SKM-1 treated with dmso at 0.1 percent for 144 hours (cell line): ENCODE results near the gene REEP2.
"Not testable (repeated sequence)": the region's sequence is repeated elsewhere in the genome, so short reads cannot be mapped to it uniquely, and the experiment has no call there.

Experiments used
- DNase-seq: peaks from one replicate; lab custom pipeline; 2025; ENCODE audit not compliant: unreplicated experiment; lab: John Stamatoyannopoulos, UW

Gene REEP2

DNA sequence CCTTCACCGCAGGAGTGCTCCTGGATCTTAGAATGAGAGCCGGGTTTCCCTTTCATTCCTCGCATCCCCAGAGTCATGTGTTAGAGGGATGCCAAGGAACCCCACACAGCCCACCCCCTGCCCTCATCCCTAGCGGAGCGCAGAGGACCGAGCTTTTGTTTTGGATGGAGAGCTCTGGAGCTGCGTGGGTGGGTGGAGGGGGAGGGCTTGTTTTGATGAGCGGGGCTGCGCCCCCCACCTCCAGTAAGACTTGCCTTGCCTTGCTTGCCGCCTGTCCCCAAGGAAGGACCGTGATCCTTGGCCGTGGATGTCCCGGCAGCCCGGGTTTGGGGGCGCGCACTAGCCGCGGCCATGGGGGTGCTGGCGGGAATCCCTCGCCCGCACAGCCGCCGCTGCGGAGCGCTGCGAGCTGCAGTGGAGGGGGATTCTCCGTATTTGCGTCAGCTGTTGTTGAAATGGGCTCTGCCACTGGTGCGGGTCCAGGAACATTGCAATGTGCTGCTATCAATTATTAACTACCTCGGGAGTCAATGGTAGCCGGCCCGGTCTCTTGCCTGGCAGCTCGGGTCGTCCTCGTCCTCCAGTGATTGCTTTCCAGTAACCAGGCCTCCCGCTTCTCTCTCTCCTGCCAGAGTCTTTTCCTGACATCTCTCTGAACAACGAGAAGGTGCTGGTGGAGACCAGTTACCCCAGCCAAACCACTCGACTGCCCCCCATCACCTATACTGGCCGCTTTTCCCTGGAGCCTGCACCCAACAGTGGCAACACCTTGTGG is 27.5 kb downstream of the REEP2 start:
- no peak for DNase-seq

DNA sequence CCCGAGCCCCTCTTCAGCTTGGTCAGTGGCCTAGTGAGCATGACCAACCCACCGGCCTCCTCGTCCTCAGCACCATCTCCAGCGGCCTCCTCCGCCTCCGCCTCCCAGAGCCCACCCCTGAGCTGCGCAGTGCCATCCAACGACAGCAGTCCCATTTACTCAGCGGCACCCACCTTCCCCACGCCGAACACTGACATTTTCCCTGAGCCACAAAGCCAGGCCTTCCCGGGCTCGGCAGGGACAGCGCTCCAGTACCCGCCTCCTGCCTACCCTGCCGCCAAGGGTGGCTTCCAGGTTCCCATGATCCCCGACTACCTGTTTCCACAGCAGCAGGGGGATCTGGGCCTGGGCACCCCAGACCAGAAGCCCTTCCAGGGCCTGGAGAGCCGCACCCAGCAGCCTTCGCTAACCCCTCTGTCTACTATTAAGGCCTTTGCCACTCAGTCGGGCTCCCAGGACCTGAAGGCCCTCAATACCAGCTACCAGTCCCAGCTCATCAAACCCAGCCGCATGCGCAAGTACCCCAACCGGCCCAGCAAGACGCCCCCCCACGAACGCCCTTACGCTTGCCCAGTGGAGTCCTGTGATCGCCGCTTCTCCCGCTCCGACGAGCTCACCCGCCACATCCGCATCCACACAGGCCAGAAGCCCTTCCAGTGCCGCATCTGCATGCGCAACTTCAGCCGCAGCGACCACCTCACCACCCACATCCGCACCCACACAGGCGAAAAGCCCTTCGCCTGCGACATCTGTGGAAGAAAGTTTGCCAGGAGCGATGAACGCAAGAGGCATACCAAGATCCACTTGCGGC is 28.2 kb downstream of the REEP2 start:
- no peak for DNase-seq

DNA sequence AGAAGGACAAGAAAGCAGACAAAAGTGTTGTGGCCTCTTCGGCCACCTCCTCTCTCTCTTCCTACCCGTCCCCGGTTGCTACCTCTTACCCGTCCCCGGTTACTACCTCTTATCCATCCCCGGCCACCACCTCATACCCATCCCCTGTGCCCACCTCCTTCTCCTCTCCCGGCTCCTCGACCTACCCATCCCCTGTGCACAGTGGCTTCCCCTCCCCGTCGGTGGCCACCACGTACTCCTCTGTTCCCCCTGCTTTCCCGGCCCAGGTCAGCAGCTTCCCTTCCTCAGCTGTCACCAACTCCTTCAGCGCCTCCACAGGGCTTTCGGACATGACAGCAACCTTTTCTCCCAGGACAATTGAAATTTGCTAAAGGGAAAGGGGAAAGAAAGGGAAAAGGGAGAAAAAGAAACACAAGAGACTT is 28.9 kb downstream of the REEP2 start:
- DNase-seq = no peak

DNA sequence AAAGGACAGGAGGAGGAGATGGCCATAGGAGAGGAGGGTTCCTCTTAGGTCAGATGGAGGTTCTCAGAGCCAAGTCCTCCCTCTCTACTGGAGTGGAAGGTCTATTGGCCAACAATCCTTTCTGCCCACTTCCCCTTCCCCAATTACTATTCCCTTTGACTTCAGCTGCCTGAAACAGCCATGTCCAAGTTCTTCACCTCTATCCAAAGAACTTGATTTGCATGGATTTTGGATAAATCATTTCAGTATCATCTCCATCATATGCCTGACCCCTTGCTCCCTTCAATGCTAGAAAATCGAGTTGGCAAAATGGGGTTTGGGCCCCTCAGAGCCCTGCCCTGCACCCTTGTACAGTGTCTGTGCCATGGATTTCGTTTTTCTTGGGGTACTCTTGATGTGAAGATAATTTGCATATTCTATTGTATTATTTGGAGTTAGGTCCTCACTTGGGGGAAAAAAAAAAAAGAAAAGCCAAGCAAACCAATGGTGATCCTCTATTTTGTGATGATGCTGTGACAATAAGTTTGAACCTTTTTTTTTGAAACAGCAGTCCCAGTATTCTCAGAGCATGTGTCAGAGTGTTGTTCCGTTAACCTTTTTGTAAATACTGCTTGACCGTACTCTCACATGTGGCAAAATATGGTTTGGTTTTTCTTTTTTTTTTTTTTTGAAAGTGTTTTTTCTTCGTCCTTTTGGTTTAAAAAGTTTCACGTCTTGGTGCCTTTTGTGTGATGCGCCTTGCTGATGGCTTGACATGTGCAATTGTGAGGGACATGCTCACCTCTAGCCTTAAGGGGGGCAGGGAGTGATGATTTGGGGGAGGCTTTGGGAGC is 29.5 kb downstream of the REEP2 start:
- peak; percentile 55 for DNase-seq

DNA sequence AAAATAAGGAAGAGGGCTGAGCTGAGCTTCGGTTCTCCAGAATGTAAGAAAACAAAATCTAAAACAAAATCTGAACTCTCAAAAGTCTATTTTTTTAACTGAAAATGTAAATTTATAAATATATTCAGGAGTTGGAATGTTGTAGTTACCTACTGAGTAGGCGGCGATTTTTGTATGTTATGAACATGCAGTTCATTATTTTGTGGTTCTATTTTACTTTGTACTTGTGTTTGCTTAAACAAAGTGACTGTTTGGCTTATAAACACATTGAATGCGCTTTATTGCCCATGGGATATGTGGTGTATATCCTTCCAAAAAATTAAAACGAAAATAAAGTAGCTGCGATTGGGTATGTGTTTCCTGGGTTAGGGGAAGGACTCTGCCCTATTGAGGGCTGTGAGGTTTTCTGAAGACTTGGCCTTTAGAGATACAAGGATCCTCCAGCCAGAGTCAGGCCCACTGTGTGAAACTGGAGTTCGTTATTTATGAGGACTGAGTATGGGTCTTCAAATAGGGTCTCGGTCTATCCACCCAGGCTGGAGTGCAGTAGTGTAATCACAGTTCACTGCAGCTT is 30.2 kb downstream of the REEP2 start:
- no peak for DNase-seq

DNA sequence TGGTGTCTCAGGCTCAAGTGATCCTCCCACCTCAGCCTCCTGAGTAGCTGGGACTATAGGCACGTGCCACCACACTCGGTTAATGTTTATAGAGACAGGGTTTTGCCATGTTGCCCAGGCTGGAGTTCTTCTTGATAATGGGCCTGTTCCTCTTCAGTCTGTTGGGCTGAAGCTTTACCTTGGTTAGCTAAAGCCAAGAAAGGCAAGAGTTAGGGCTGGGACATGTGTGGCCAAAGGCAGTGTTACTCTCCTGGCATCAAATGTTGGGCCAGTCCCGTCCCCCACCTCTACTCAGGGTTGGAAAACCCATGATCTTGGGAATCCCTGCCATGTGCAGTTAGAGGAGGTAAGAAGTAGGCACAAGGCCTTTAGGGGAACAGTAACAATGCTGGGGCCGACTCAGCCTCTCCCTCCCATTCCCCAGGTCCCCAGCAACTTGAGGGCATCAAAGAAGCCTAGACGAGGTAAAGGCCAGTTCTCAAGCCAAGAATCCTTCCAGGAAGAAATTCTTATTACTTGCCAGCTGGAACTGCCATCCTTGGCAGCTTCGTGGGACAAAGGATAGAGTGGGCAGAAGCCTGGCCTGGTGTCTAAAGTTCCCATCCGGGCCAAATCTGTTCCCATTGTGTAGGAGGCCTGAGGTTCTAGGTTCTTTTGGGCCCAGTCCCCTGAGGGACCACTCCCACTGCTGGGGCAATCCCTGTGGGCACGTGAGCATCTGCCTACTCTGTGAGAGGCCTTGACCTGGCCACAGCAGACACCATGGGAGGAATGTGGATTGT is 30.9 kb downstream of the REEP2 start:
- no peak for DNase-seq

DNA sequence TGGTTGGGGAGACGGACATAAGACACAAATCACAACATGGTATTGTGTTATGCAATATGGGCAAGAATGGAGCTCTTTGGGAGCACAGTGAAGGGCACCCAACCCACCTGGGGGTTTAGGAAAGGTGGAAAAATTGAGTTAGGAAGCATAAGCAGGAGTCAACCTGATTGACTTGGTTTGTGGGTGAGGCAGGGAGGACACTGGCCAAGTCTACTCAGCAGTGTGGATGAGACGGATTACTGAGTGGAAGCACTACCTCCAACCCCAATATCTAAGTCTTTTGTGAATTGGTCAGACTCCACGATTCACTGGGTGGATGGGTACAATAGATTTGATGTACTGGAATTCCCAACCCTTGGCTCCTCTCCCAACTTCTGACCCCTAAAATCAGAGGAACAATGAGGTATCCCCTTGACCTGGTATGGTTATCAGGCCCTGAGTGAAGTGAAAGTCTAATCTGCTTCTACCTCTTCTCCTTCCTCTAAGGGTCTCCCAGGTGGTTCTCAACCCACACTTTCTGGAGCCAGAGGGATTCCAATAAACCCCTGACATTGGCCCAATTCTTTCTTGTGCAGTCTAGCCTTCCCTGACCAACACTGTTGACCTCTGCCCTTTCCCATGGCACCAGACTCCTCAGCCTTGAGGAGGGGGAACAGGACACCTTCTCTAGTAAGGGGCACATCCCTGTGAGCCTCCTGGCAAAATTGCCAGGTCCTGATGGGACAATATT is 31.6 kb downstream of the REEP2 start:
- no peak for DNase-seq

DNA sequence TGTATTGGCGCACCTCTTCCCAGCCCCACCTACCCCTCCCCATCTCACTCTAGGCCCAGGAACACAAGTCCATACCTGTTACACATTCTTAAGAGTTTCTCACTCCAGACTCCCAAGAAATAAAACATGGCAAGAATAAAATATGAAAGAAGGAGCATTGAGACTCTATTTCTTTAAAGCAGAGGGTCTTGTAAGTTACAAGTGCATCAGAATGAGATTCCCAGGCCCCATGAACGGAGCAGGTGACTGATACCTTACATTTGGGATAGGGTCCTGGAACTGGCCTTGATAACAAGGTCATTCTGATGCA is 32.1 kb downstream of the REEP2 start:
- DNase-seq = no peak

DNA sequence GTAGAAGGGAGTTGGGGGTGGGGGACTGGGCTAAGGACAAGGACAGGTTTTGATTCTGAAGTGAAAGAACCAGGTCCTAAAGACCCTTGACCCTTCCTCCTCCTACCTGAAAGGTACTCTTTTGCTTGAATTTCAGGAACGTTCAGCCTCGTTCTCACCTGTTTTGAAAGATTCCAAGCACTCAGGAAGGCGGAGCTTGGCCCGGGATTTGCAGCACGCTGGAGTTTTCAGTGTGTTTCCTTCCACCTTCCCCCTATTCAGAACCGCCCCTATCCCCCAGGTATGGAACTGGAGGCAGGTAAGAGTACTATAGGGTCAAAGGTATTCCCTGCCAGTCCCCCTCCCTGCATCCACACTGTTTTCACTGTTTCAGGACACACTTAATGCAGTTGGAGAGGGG is 33.5 kb downstream of the REEP2 start:
- no peak for DNase-seq

DNA sequence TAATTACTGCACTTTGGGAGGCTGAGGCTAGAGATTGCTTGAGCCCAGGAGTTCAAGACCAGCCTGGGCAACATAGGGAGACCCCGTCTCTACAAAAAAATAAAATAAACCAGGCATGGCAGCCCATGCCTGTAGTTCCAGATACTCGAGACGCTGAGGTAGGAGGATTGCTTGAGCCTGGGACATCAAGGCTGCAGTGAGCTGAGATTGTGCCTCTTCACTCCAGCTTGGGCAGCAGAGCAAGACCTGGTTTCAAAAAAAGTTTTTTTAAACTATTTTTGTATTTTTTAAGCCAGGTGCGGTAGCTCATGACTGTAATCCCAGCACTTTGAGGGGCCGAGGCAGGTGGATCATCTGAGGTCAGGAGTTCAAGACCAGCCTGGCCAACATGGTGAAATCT is 34.3 kb downstream of the REEP2 start:
- DNase-seq = not testable (repeated sequence)

DNA sequence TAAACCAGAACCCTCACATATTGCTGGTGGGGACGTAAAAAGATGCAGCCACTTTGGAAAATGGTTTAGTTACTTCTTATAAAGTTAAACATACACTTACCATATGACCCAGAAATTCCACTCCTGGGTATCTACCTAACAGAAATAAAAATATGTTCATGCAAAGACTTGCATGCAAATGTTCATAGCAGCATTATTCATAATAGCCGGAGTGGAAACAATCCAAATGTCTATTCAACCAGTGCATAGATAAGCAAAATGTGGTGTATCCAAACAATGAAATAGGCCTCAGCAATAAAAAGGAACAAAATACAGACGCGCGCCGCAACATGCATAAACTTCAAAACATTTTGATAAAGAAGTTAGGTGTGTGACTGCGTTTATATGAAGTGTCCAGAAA is 38.1 kb downstream of the REEP2 start:
- no peak for DNase-seq

DNA sequence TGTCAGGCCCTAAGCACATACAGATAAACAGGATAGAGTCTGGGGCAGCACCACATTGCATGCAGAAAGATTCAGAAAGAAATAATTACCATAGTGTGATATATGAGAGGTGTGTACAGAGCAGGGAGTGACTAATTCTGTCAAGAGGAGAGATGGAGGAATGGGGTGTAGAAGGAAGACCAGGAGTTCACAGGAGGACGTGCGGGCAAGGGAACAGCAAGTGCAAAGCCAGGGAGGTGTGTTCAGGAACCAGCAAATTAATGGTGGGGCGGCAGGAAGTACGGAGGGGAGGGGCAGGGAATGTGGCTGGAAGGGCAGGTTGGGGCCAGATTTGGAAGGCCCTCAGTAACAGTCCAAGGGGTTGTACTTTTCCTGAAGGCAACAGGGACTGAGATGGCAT is 43.8 kb downstream of the REEP2 start:
- no peak for DNase-seq

DNA sequence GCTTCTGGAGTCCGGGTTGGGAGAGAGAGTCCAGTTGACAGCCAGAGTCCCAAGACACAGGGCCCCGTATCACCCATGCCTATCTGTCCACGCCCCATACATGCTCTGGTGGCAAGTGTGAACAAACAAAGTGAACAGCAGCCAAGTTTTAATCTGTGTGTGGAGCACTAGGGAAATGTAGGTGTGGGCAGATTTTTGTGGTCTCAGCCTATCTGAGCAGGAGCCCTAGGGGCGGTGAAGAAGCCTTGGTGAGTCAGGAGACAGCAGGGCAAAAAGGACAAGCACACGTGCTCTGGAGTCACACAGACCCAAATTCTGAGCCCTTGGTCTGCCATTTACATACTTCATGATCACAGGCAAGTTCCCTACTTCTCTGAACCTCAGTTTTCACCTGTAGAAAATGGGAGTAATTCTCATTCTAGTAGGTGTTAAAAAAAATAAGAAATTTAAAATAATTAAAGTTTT is 49.7 kb downstream of the REEP2 start:
- DNase-seq = no peak

DNA sequence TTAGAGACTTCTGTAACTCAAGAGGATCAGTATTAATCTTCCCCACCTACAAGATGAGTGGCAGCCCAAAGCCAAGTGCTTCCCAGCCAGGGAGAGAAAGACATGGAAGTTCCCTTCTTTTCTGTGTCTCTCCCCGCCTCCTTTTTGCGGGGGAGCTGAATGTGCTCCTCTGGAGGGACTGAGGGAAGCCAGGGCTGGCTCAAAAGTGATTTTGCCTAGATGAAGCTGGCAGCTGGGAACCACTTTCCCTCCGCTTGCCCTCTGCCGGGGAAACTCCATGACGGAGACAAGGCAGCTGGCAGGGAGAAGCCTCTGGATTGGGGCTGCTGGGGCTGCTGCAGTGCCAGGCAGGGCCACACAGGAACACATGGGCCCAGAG is 50.8 kb downstream of the REEP2 start:
- no peak for DNase-seq

DNA sequence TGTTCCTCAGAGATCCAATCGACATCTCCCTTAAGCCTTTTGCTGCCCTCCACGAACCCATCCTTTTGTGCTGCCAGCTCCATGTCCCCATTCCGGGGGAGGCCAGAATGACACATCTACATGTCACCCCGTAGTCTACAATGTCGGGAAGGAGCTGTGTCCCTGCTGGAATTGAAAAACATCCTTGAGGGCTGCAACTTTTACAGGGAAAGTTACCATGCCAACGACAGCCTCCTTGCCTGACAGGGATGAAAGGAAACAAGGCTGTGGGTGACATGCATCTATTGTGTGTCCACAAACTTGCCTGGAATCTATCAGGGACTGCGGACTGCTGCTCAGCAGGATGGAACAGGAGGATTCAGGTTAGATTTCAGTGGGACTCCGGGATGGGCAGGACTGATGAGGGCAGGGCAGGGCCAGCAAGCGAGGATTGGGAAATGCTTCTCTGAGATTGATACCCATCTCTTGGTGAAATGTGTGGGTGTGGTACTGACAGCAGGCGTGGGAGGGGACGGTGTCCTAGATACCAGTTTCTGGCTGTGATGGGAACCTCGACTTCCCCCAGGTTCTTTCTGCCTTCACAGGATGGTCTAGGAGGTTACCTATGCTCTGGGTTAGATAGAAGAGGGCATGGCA is 51.9 kb downstream of the REEP2 start:
- DNase-seq = no peak

DNA sequence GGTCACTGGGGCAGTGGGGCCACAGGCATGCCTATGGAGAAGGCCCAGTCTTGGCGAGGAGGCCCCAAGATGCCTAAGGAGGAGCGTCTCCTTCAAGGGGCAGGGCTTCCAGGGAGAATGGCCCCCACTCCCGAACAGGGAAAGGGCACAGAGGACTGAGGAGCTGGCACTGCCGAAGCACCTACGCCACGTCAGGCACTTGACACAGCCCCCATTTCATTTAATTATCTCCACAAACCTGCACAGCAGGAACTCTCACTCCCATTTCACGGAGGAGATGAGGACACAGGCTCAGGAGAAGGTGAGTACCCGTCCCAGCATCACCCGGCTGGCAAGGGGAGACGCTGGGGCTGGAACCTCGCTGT is 52.4 kb downstream of the REEP2 start:
- DNase-seq = no peak

DNA sequence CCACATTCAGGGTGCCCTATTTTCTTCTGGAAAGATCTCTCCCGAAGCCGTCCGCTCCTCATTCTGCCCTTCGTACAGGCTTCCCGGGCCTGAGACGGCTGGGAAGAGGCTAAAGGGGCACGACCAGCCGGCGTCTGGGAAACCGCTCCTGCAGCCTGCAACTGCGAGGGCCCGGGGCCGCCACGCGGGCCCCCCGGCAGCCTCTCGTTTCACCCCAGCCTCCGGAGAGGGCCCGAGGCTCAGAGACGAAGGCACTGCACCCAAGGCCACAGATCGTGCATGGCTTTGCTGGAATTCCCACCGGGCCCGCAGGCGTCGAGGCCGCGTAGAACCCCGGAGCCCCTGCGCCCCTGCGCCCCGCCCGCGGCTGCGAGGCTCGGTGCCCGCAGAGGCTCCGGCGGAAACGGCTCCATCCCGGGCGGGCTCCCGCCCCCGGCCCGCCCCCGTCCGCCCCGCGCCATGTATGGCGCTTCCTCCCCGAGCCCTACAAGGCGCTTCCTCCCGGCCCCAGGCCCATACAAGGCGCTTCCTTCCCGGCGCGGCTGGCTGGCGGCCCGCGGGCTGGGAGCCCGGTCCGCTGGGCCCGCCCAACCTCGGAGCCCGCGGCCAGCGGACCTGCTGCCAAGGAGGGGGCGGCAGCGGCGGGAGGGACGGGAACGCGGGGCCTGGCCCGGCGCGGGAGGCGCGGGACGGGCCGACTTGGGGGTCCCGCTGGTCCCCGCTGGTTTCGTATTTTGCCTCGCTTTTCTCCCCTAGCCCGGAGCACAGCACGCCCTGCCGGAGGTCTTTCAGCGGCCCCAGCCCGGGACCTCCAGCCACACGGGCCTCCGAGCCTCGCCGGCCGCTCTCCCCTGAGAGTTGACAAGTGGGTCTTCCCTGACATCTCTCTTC is 53.1 kb downstream of the REEP2 start:
- DNase-seq = peak; percentile 86

DNA sequence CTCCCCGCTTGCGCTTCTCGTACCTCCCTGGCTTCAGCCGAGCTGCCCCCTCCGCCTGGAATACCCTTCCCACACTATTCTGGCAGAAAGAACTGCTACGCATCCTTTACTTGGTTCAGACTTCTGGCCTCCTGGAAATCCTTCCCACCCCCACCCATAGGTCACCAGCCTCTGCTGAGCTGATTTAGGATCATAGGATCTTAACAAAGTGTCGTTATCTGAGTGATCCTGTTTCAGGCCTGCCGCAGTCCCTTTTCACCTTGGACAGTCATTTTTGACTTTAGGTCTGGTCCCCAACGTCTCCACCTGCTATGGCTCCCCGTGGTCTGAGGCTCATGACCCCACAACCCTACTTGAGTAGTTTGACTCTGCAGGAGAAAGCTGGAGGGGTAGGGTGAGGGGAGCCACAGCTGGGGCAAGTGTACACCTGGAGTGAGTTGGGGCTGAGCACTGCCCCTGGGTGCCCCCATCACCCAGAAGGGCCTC is 53.7 kb downstream of the REEP2 start:
- no peak for DNase-seq
